Thoracic aorta (tissue), 2 donors: ENCODE results near the gene HMCN2. TPM values are rescaled to one million over a fixed set of nuclear protein-coding genes. Genes with fewer than 3 reads are reported as not detected.

Experiments used
- ATAC-seq: fragments of 150-250 bp; one replicate; pipeline ENCODE4 v1.8.0; 2017; ENCODE audit warnings: low read depth; ENCODE audit not compliant: insufficient number of reproducible peaks, low FRiP score
- DNase-seq: peaks from one replicate; pipeline ENCODE4 v3.0.0-alpha.2; 2020; ENCODE audit warnings: low spot score
- H3K27ac ChIP-seq, 2 donors: fragments of 200-600 bp; sonication (generic); 1 replicate in 1 of 2; 2 replicates in 1 of 2; pipeline ENCODE4 v1.5.1; 2016; ENCODE audit warnings: mild to moderate bottlenecking in 2 of 2, moderate library complexity in 2 of 2
- H3K27me3 ChIP-seq: fragments of 200-600 bp; sonication (generic); replicated peaks from 2 replicates; pipeline ENCODE4 v1.6.0; 2016; ENCODE audit warnings: mild to moderate bottlenecking; ENCODE audit not compliant: insufficient read depth
- H3K36me3 ChIP-seq: fragments of 200-600 bp; sonication (generic); one replicate; pipeline ENCODE4 v1.5.1; 2016
- H3K4me1 ChIP-seq, 2 donors: fragments of 200-600 bp; sonication (generic); 1 replicate in 1 of 2; 2 replicates in 1 of 2; pipeline versions ENCODE4 v1.5.1 to v1.6.0; 2016; ENCODE audit warnings: low read depth in 2 of 2, mild to moderate bottlenecking in 1 of 2; ENCODE audit not compliant: control insufficient read depth in 1 of 2
- H3K4me3 ChIP-seq: fragments of 200-600 bp; sonication (generic); 2 replicates; pipeline ENCODE4 v1.5.1; 2016; ENCODE audit warnings: mild to moderate bottlenecking
- H3K9me3 ChIP-seq: fragments of 200-600 bp; sonication (generic); 2 replicates; pipeline ENCODE4 v1.5.1; 2016
- total RNA-seq, 2 donors: library from RNA; depleted of rRNA; stranded (reverse); fragments of >200 nt; gene quantifications; one replicate each; pipeline versions ENCODE4 v1.1.0 to v1.2.3, GENCODE V29; 2016
- TF ChIP-seq, protein P1 (sequence below): fragments of 200-600 bp; sonication (generic); IDR thresholded peaks from one replicate; pipeline ENCODE4 v1.5.1; 2019; ENCODE audit warnings: antibody characterized with exemption

Gene HMCN2
- total RNA-seq, 2 donors from 2014 or later = 2.4 to 6.3 TPM

DNA sequence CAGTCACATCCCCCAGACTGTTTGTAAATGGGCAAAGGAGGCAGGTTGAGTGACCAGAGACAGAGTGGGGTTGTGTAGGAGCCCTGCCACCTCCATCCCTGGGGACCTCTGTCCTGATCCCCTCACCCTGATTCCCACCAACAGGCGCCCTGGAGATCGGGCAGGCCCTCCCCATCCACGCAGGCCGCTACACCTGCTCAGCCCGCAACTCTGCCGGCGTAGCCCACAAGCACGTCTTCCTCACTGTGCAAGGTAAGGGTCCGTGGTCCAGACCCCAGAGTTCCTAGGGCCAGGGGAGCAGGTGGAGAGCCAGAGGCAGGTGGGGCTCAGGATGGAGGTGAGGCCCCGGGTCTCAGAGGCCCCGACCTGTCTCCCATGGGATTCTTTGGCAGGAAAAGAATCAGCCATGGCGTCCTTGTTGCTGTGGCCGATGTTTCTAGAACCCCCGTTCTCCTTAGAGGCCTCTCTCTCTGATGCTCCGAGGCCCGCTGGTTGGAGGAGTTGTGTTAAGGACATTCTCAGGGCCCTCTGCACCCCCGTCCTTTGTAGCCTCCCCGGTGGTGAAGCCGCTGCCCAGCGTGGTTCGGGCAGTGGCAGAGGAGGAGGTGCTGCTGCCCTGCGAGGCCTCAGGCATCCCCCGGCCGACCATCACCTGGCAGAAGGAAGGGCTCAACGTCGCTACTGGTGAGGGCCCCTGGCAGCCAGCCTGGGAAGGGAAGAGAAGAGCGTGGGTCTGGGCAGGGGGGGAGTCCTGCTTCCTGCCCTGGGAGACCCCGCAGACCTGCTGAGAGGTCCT is 137.3 kb downstream of the HMCN2 start:
- no peaks in the 10 kb centered on the region for H3K4me1 ChIP-seq
- DNase-seq = no peak
- TF ChIP-seq, protein P1, sequence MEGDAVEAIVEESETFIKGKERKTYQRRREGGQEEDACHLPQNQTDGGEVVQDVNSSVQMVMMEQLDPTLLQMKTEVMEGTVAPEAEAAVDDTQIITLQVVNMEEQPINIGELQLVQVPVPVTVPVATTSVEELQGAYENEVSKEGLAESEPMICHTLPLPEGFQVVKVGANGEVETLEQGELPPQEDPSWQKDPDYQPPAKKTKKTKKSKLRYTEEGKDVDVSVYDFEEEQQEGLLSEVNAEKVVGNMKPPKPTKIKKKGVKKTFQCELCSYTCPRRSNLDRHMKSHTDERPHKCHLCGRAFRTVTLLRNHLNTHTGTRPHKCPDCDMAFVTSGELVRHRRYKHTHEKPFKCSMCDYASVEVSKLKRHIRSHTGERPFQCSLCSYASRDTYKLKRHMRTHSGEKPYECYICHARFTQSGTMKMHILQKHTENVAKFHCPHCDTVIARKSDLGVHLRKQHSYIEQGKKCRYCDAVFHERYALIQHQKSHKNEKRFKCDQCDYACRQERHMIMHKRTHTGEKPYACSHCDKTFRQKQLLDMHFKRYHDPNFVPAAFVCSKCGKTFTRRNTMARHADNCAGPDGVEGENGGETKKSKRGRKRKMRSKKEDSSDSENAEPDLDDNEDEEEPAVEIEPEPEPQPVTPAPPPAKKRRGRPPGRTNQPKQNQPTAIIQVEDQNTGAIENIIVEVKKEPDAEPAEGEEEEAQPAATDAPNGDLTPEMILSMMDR = no peak
- H3K9me3 ChIP-seq = no peaks in the 10 kb centered on the region
- H3K4me3 ChIP-seq = no peak overlapping the region
- H3K27ac ChIP-seq = no peak overlapping the region
- no peaks in the 10 kb centered on the region for H3K27me3 ChIP-seq
- no peak for ATAC-seq
- no peaks in the 10 kb centered on the region for H3K36me3 ChIP-seq

DNA sequence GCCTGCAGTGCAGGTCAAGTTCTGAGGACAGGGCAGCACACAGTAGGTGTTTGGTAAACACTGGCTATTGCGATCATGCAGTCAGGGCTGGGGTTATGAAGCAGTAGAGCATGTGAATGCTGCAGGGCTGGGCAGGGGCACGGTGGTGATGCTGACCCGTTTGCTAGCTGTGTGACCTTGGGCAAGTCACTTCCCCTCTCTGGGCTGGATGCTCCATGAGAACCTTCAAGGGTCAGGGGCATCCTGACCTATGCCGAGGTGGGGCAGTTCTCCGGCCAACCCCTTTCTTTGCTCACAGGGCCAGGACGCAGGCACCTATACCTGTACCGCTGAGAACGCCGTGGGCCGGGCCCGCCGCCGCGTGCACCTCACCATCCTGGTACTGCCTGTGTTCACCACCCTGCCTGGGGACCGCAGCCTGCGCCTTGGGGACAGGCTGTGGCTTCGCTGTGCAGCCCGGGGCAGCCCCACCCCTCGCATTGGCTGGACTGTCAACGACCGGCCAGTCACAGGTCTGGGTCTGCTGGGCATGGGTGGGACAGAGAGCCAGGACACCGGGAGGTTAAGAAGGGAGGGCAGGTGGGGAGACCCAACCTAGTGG is 140.2 kb downstream of the HMCN2 start:
- TF ChIP-seq, protein P1 = no peak
- Histone ChIP-seq H3K36me3 (no peaks in the 10 kb centered on the region), H3K4me1 (no peaks in the 10 kb centered on the region), H3K9me3 (no peaks in the 10 kb centered on the region), H3K27ac (no peak overlapping the region), H3K4me3 (no peak overlapping the region), H3K27me3 (no peaks in the 10 kb centered on the region)
- ATAC-seq = no peak
- DNase-seq = no peak

DNA sequence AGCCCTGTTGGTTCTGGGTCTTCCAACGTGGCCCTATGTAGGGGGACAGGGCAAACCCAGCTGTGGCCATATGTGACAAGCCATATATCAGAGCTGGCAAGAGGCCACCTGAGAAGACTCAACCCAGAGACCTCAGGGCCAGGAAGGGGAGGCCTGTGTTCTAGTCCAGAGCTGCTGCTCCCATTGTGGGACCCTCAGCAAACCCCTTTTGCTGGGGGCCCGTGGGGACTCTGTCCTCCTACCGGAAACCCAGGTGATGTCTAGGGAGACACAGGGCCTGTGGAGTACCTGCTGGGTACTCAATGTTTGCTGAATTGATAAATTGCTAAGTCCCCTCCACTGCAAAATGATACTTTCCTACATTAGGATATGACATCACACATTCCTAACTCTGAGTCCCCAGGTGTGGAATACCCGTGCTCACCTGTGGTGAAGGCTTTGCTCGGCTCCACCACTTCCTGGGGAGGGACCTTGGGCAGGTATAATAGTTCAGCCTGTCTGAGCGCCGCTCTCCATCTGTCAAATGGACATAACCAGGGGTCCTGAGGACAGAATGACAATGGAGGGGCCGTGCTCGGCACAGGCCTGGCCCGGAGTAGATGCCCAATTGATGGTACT is 140.8 kb downstream of the HMCN2 start:
- H3K4me1 ChIP-seq = no peaks in the 10 kb centered on the region
- no peak overlapping the region for H3K27ac ChIP-seq
- TF ChIP-seq, protein P1 = no peak
- DNase-seq (no peak), ATAC-seq (no peak)
- no peaks in the 10 kb centered on the region for H3K36me3 ChIP-seq
- H3K4me3 ChIP-seq = no peak overlapping the region
- H3K27me3 ChIP-seq = no peaks in the 10 kb centered on the region
- H3K9me3 ChIP-seq = no peaks in the 10 kb centered on the region

DNA sequence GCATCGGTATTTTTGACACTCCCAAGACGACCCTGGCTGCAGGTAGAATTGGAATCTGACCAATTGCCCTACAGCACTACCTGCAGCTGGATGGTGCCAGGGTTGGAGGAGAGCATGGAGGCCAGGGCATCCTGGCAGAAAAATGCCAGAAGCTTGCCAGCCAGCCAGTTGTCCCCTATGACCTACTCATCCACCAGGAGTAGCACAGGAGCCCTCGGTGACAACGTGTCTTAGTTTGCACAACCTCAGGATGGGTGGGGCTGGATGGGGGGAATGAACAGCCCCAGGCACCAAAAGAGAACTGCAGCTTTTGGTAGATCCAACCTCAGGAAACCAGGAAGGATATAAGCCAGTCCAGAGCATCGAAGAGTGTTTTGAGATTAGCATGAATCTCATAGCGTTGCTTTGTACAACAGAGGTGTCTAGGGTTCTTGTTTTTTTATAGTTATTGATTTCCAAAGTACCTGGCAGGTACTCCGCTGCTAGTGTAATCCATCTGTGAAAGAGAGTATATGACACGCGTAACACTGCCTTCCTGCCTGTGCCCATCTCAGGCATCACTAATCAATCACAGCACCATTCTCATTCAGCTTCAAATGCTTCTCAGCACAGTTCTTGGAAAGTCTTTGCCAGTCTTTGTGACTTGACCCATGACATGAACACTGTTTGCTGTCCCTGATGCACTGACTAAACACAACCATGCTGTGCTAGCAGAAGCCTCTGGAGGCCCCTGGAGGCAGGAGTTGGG is 142.5 kb downstream of the HMCN2 start:
- no peaks in the 10 kb centered on the region for H3K27me3 ChIP-seq
- H3K4me3 ChIP-seq = no peak overlapping the region
- DNase-seq = no peak
- no peaks in the 10 kb centered on the region for H3K4me1 ChIP-seq
- H3K36me3 ChIP-seq = no peaks in the 10 kb centered on the region
- no peak for ATAC-seq
- no peaks in the 10 kb centered on the region for H3K9me3 ChIP-seq
- H3K27ac ChIP-seq = no peak overlapping the region
- TF ChIP-seq, protein P1 = no peak

DNA sequence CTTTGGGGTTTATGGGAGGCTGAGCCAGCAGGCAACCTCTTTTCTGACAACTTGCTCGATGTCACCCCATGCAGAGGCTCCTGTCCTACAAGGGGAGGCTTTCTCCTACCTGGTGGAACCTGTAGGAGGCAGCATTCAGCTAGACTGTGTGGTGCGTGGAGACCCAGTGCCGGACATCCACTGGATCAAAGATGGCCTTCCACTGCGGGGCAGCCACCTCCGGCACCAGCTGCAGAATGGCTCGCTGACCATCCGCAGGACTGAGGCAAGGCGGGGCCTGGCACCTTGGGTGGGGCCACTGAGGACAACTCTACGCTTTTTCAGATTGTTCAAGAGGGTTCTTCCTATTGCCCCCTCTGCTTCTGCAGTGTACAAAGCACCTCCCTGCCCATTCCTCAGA is 143.1 kb downstream of the HMCN2 start:
- no peak overlapping the region for H3K4me3 ChIP-seq

More for the DNA sequence above, 143.1 kb downstream of the HMCN2 start:
- TF ChIP-seq, protein P1 = no peak
- no peak for DNase-seq
- Histone ChIP-seq H3K4me1 (no peaks in the 10 kb centered on the region), H3K36me3 (no peaks in the 10 kb centered on the region), H3K9me3 (no peaks in the 10 kb centered on the region), H3K27ac (no peak overlapping the region), H3K27me3 (no peaks in the 10 kb centered on the region)
- no peak for ATAC-seq
